ENCODE measurements around the gene RTN4R. TPM values are rescaled to one million over a fixed set of nuclear protein-coding genes. Genes with fewer than 3 reads are reported as not detected.

The RTN4R gene
- total and polyA plus RNA-seq, 2 of the 8 experiments (the other 6 are each of a cell fraction or from before 2014, with no cell fraction given), result 21.8 to 41.3 TPM

DNA sequence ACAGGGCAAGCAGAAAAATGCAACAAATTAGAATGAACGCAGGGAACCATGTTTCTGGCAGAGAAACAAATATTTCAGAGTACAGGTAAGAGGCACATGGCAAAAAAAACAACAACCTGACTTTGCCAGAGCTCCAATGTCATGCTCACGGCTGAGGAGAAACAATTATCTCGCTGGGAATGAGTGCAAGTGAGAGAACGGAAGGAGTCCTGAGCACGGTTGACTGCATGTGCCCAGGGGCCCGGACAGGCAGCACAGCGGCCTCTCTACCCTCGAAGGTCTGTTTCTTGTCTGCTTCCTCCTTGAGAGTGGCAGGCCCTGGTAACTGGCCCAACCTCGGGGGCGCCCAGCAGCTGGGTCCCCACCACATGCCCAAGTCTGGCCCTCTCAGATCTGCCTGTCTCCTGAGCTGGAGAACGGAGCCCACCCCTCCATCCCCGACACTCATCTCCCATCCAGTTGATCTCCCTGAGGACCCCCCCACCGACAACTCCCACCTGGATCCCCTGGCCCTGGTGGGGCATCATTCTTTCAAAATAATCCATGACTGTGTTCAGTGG, 24.6 kb upstream of the RTN4R start:
- POLR2A ChIA-PET (ENCODE audit: partially characterized antibody), result interaction anchor here (1.1 kb wide), 2 partner anchors 9 to 27 kb away, joined by 3 read pairs; partner anchors contain the start of gene DGCR6L
- no peak for TF ChIP-seq GTF2F1 (IDR thresholded peaks at IDR 0.05; ENCODE audit: borderline replicate concordance, low read depth, low read length)
- TF ChIP-seq SRF (IDR thresholded peaks at IDR 0.05; ENCODE audit: low read depth, low read length), result no peak
- TF ChIP-seq CBX8 (IDR thresholded peaks at IDR 0.05; ENCODE audit: borderline replicate concordance, low read depth, low read length), result no peak
- no peak for TF ChIP-seq RAD21 (IDR thresholded peaks at IDR 0.05 in 1 of 2, conservative IDR thresholded peaks at IDR 0.05 in 1 of 2; ENCODE audit: low read depth in 2 of 2, low read length in 2 of 2)
- no peak for TF ChIP-seq CTBP2 (IDR thresholded peaks at IDR 0.05; ENCODE audit: borderline replicate concordance, insufficient read depth, insufficient read length, low read length)
- TF ChIP-seq CHD2 (IDR thresholded peaks at IDR 0.05; ENCODE audit: low read length), result no peak
- no peak for TF ChIP-seq SIN3A (conservative IDR thresholded peaks at IDR 0.05 in 1 of 2, IDR thresholded peaks at IDR 0.05 in 1 of 2; ENCODE audit: low read depth in 1 of 2, low read length in 2 of 2)
- TF ChIP-seq PHF8 (conservative IDR thresholded peaks at IDR 0.05; ENCODE audit: low read depth, low read length), result no peak
- TF ChIP-seq BACH1 (IDR thresholded peaks at IDR 0.05; ENCODE audit: low read length), result no peak
- TF ChIP-seq ZNF274 (IDR thresholded peaks at IDR 0.05; ENCODE audit: borderline replicate concordance, extremely low read depth, low read length), result no peak
- TF ChIP-seq YY1 (IDR thresholded peaks at IDR 0.05; ENCODE audit: low read depth, low read length), result no peak
- no peak for TF ChIP-seq CHD1 (IDR thresholded peaks at IDR 0.05; ENCODE audit: low read depth, low read length)
- no peak for TF ChIP-seq RXRA (IDR thresholded peaks at IDR 0.05; ENCODE audit: insufficient read depth, low read depth, low read length)

More for the DNA sequence above, 24.6 kb upstream of the RTN4R start:
- no peak overlapping the region for H3K4me2 ChIP-seq (ENCODE audit: insufficient read depth in 1 of 2, low read depth in 2 of 2, low read length in 2 of 2)
- no peak overlapping the region for H3K27ac ChIP-seq (ENCODE audit: low read depth, low read length)
- no peak overlapping the region for H2BK12ac ChIP-seq (ENCODE audit: low read depth, low read length)
- H3K9ac ChIP-seq (replicated peaks in 1 of 4; ENCODE audit: extremely low read depth in 1 of 4, low read depth in 3 of 4, low read length in 3 of 4), result no peak overlapping the region
- peaks cover 0 to 5% (median under 1%) of the 10 kb centered on the region in 4 experiments; a peak in 2 of 7 replicates for H3K4me1 ChIP-seq (replicated peaks in 1 of 4; ENCODE audit: control insufficient read depth in 3 of 4, insufficient read depth in 4 of 4, low read length in 3 of 4)
- no peak overlapping the region for H2BK20ac ChIP-seq (ENCODE audit: low read length)
- peaks cover 0 to 1% of the 10 kb centered on the region in 2 experiments for H4K20me1 ChIP-seq (replicated peaks in 1 of 2; ENCODE audit: control insufficient read depth in 1 of 2, insufficient read depth in 2 of 2, low read length in 2 of 2)
- no peak overlapping the region for H2BK120ac ChIP-seq (replicated peaks; ENCODE audit: low read depth, low read length)
- DNase-seq (ENCODE audit: low read depth in 1 of 2, low spot score in 2 of 2) (no peak), FAIRE-seq (no peak)
- no peak overlapping the region for H3K56ac ChIP-seq (replicated peaks; ENCODE audit: insufficient read length, low read depth, low read length)
- no peak overlapping the region for H2AFZ ChIP-seq (ENCODE audit: low read length)
- CTCF ChIA-PET (ENCODE audit: partially characterized antibody), result interaction anchor here (0.6 to 11.5 kb wide), 9 partner anchors 9 to 162 kb away, joined by 3 to 98 read pairs (median 5); no protein-coding TSS in a partner anchor
- H3K4ac ChIP-seq (replicated peaks; ENCODE audit: insufficient read length, low read depth, low read length), result no peak overlapping the region
- no peak overlapping the region for H4K5ac ChIP-seq (ENCODE audit: insufficient read length, low read depth, low read length)
- H3K79me2 ChIP-seq (ENCODE audit: control insufficient read depth in 1 of 2, insufficient read depth in 2 of 2, low read length in 2 of 2), result no peaks in the 10 kb centered on the region
- no peak overlapping the region for H3K18ac ChIP-seq (ENCODE audit: extremely low read depth, low read length)
- no peak overlapping the region for H3K4me3 ChIP-seq (ENCODE audit: extremely low read depth in 1 of 4, insufficient read depth in 2 of 4, low read depth in 3 of 4, low read length in 4 of 4)
- H3K79me1 ChIP-seq (ENCODE audit: low read depth, low read length), result no peaks in the 10 kb centered on the region
- H4K8ac ChIP-seq (ENCODE audit: extremely low read depth, insufficient read depth, low read length), result no peak overlapping the region
- H3K23me2 ChIP-seq (ENCODE audit: low read depth, low read length), result no peaks in the 10 kb centered on the region
- H3K14ac ChIP-seq (ENCODE audit: insufficient read length), result no peak overlapping the region
- H3K23ac ChIP-seq (ENCODE audit: insufficient read length), result no peak overlapping the region
- H3K36me3 ChIP-seq (ENCODE audit: control insufficient read depth in 2 of 4, insufficient read depth in 4 of 4, low read length in 3 of 4), result no peaks in the 10 kb centered on the region
- H3K27me3 ChIP-seq (replicated peaks in 1 of 4; ENCODE audit: control insufficient read depth in 3 of 4, extremely low read depth in 1 of 4, insufficient read depth in 3 of 4, low read length in 3 of 4), result peaks cover 3 to 13% (median 8%) of the 10 kb centered on the region in 4 experiments
- WGBS, 2 experiments (ENCODE audit: extremely low coverage in 1 of 2, insufficient coverage in 1 of 2, insufficient read length in 1 of 2, insufficient replicate concordance in 2 of 2, low coverage in 1 of 2, low lambda C conversion rate in 2 of 2, missing lambda C conversion rate in 1 of 2), result 89% methylated on average over 13 of the region's 13 CpGs; no CpG with 5 or more reads in 1 of the 2 experiments
- H2AK5ac ChIP-seq (ENCODE audit: low read depth, low read length), result no peak overlapping the region
- H2BK15ac ChIP-seq (ENCODE audit: low read length), result no peak overlapping the region
- no peak overlapping the region for H4K91ac ChIP-seq (replicated peaks; ENCODE audit: insufficient read length, low read length)
- no peak overlapping the region for H2BK5ac ChIP-seq (ENCODE audit: low read depth, low read length)
- H3K9me3 ChIP-seq (ENCODE audit: insufficient read depth in 2 of 2, low read depth in 1 of 2, low read length in 1 of 2), result no peaks in the 10 kb centered on the region

Measured in H1 (cell line).